HepG2 (cell line): ENCODE results near the gene HTRA3. TPM values are rescaled to one million over a fixed set of nuclear protein-coding genes. Genes with fewer than 3 reads are reported as not detected.

Source experiments
- ATAC-seq: fragments of 200-7000 bp; cut with Tn5 transposase; 3 replicates; pipeline ENCODE4 v1.9.1; 2020; ENCODE audit warnings: mild to moderate bottlenecking, moderate library complexity
- BruUV-seq: library from RNA; stranded (reverse); fragments of 400-500 nt; replicated peaks from 2 replicates; lab custom pipeline; 2021; lab: Mats Ljungman, UMichigan
- CTCF ChIA-PET: fragments of 300-600 bp; formaldehyde crosslinking; extraction: SDS; loops from one replicate; lab custom pipeline; 2021; ENCODE audit warnings: low total read pairs, inconsistent platforms, low intra/inter-chr PET ratio; lab: Yijun Ruan, JAX
- POLR2A ChIA-PET: fragments of 350-600 bp; sonication (Branson Sonifier 250); formaldehyde crosslinking; loops from one replicate; lab custom pipeline; 2020; ENCODE audit warnings: antibody characterized with exemption, inconsistent platforms; lab: Yijun Ruan, JAX
- DNase-seq: peaks from one replicate; pipeline ENCODE4 v3.0.0-alpha.2; 2015; ENCODE audit warnings: low spot score
- FAIRE-seq: peaks from 3 replicates; lab custom pipeline; 2011; peaks lifted over from hg19 to GRCh38; lab: Jason Lieb, UNC
- H2AFZ ChIP-seq: one replicate; pipeline ENCODE4 v1.6.1; 2011; ENCODE audit warnings: low read length, inconsistent platforms
- H3K27ac ChIP-seq: fragments of 300-600 bp; 3 replicates; pipeline ENCODE4 v1.8.0; 2011; ENCODE audit warnings: mixed run types, mild to moderate bottlenecking, mixed read lengths, low read length, inconsistent platforms; ENCODE audit not compliant: insufficient read depth; ENCODE audit errors: extremely low read length
- H3K27me3 ChIP-seq, 2 experiments: fragments of 200-600 bp in 1 of 2; 2 replicates in 1 of 2; 3 replicates in 1 of 2; pipeline versions ENCODE4 v1.6.0 to v1.8.0; 2011; ENCODE audit warnings: low read length in 2 of 2, mild to moderate bottlenecking in 2 of 2, moderate library complexity in 2 of 2, inconsistent platforms in 1 of 2; ENCODE audit not compliant: insufficient read depth in 2 of 2, control insufficient read depth in 1 of 2
- H3K36me3 ChIP-seq, 2 experiments: fragments of 200-600 bp in 1 of 2; replicated peaks in 1 of 2; 2 replicates in 1 of 2; 3 replicates in 1 of 2; pipeline versions ENCODE4 v1.5.1 to v1.8.0; 2011; ENCODE audit warnings: low read length in 2 of 2, inconsistent platforms in 1 of 2; ENCODE audit not compliant: insufficient read depth in 2 of 2, control insufficient read depth in 1 of 2
- H3K4me1 ChIP-seq: 2 replicates; pipeline ENCODE4 v1.5.1; 2012; ENCODE audit warnings: low read length, inconsistent platforms; ENCODE audit not compliant: insufficient read depth
- H3K4me2 ChIP-seq: 2 replicates; pipeline ENCODE4 v1.6.0; 2011; ENCODE audit warnings: low read depth, low read length, inconsistent platforms
- H3K4me3 ChIP-seq, 3 experiments: fragments of 200-600 bp in 1 of 3; sonication (generic), shearing (Covaris generic) in 1 of 3; replicated peaks in 1 of 3; 2 replicates each; pipeline ENCODE4 v1.5.1; 2011 to 2016; ENCODE audit warnings: low read length in 3 of 3, inconsistent platforms in 2 of 3, low read depth in 2 of 3, mild to moderate bottlenecking in 2 of 3, control low read depth in 1 of 3, mixed read lengths in 1 of 3; ENCODE audit not compliant: insufficient read depth in 1 of 3
- H3K79me2 ChIP-seq: one replicate; pipeline ENCODE4 v1.6.1; 2011; ENCODE audit warnings: low read length, inconsistent platforms; ENCODE audit not compliant: insufficient read depth
- H3K9ac ChIP-seq: 2 replicates; pipeline ENCODE4 v1.6.0; 2011; ENCODE audit warnings: mild to moderate bottlenecking, low read depth, low read length, inconsistent platforms; ENCODE audit not compliant: insufficient read depth
- H3K9me3 ChIP-seq: 2 replicates; pipeline ENCODE4 v1.5.1; 2012; ENCODE audit warnings: mild to moderate bottlenecking, low read length
- H4K20me1 ChIP-seq: 2 replicates; pipeline ENCODE4 v1.6.0; 2011; ENCODE audit warnings: inconsistent platforms, mild to moderate bottlenecking, low read length, moderate library complexity; ENCODE audit not compliant: insufficient read depth
- AKNA ChIP-seq: sonication (generic); formaldehyde crosslinking; IDR thresholded peaks from 2 replicates; pipeline ENCODE4 v1.4.0; 2020; ENCODE audit warnings: missing genetic modification reagents, borderline replicate concordance
- POLR2AphosphoS2 ChIP-seq: IDR thresholded peaks from 2 replicates; pipeline ENCODE4 v1.6.1; 2011; ENCODE audit warnings: low read depth, low read length, improper control_type of control experiment
- ZNF777 ChIP-seq: sonication (generic); formaldehyde crosslinking; IDR thresholded peaks from 2 replicates; pipeline ENCODE4 v1.4.0; 2020; ENCODE audit warnings: missing genetic modification reagents
- WGBS: methylation state at CpG from one replicate; pipeline ENCODE4 v1.1.6; 2017; ENCODE audit warnings: low lambda C conversion rate; 5-methylcytosine and 5-hydroxymethylcytosine counted together
- in situ Hi-C: cut with HindIII; loops from 2 replicates; pipeline ENCODE4 v1.10.0; 2017; ENCODE audit warnings: low pct_unique_long_range_greater_than_20kb; ENCODE audit not compliant: extremely low pct_ligation_motif_present
- intact Hi-C: fragments of 100-400 bp; cut with micrococcal nuclease; formaldehyde crosslinking; loops from one replicate; pipeline ENCODE4 v1.10.0; 2022; ENCODE audit not compliant: unreplicated experiment
- polyA plus RNA-seq, 8 experiments: library from polyadenylated mRNA; depleted of rRNA in 3 of 8; stranded (reverse) in 7 of 8; unstranded in 1 of 8; fragments of >200 nt; fragmentation: Illumina TruSeq in 4 of 8; extraction: Trizol in 4 of 8; gene quantifications; 2 replicates each; pipeline versions ENCODE4 v1.2.1 to v1.2.3, GENCODE V29; 2011 to 2016; ENCODE audit warnings: low read depth in 4 of 8, missing spikeins in 1 of 8, mixed read lengths in 1 of 8; ENCODE audit not compliant: insufficient read depth in 1 of 8
- total RNA-seq, 5 experiments: library from RNA; depleted of rRNA; stranded (reverse); fragments of >200 nt; fragmentation: Illumina TruSeq; extraction: Trizol; gene quantifications; 2 replicates each; pipeline ENCODE4 v1.2.3, GENCODE V29; 2016; ENCODE audit warnings: low read depth in 1 of 5

HTRA3 gene
- total and polyA plus RNA-seq, 2 of the 13 experiments (the other 11 are each of a cell fraction or from before 2014, with no cell fraction given) = 0.17 TPM; not detected in 1

GRCh38 chr4:8291701-8292477, 22.3 kb downstream of the HTRA3 start:
- Histone ChIP-seq H3K27me3 (peaks cover 2 to 5% of the 10 kb centered on the region in 2 experiments; a peak in 1 of 5 replicates), H4K20me1 (no peaks in the 10 kb centered on the region), H3K79me2 (no peaks in the 10 kb centered on the region), H3K9me3 (no peaks in the 10 kb centered on the region), H3K4me2 (no peak overlapping the region), H3K4me3 (no peak overlapping the region), H3K36me3 (no peaks in the 10 kb centered on the region), H3K9ac (no peak overlapping the region), H3K4me1 (no peaks in the 10 kb centered on the region), H3K27ac (no peak overlapping the region), H2AFZ (no peak overlapping the region)
- ATAC-seq (no peak), FAIRE-seq (no peak), DNase-seq (no peak)
- ChIA-PET CTCF (no interaction called here), POLR2A (no interaction called here)
- intact Hi-C loops (no loop called here), in situ Hi-C loops (no loop called here)
- BruUV-seq = no TSS peak
- WGBS = 28% methylated on average over 17 of the region's 19 CpGs
- TF ChIP-seq ZNF777 (CRISPR knock-in tag) (no peak), POLR2AphosphoS2 (no peak), AKNA (CRISPR knock-in tag) (no peak)
